ENCODE data around the gene ZNF467.
A peak's percentile ranks its signal among the peaks of the same experiment; 100 is the strongest.

ZNF467 gene

GRCh38 chr7:149716007-149716931 lies 57.1 kb downstream of the ZNF467 start:
- no peak for DNase-seq (ENCODE audit: low read depth in 1 of 2, low spot score in 1 of 2)

GRCh38 chr7:149715476-149715875 lies 57.9 kb downstream of the ZNF467 start:
- no peak for DNase-seq (ENCODE audit: low read depth in 1 of 2, low spot score in 1 of 2)

- DNase-seq (ENCODE audit: low read depth in 1 of 2, low spot score in 1 of 2), result peak; percentile 18 to 24
Measured at GRCh38 chr7:149714910-149715471, 58.4 kb downstream of the ZNF467 start.
